ENCODE results near the gene BUB1.

- TF ChIP-seq CTCF (IDR thresholded peaks at IDR 0.05; ENCODE audit: poor library complexity, severe bottlenecking) (no peak), REST (IDR thresholded peaks at IDR 0.05; ENCODE audit: borderline replicate concordance) (no peak), POLR2AphosphoS5 (IDR thresholded peaks at IDR 0.05) (no peak), TAF1 (IDR thresholded peaks at IDR 0.05; ENCODE audit: low read depth) (no peak), EZH2 (IDR thresholded peaks at IDR 0.05; ENCODE audit: borderline replicate concordance, insufficient read depth, low read length, poor library complexity, severe bottlenecking) (no peak), RAD21 (conservative IDR thresholded peaks at IDR 0.05) (no peak), EP300 (conservative IDR thresholded peaks at IDR 0.05; ENCODE audit: poor library complexity, severe bottlenecking) (no peak), SMC3 (conservative IDR thresholded peaks at IDR 0.05; ENCODE audit: poor library complexity) (no peak), MXI1 (conservative IDR thresholded peaks at IDR 0.05; ENCODE audit: poor library complexity, severe bottlenecking) (no peak)
Observed at GRCh38 chr2:110680709-110681108, 2.8 kb upstream of the BUB1 start.
